ENCODE data around the gene MCM3AP.
A peak's percentile ranks its signal among the peaks of the same experiment; 100 is the strongest.

The MCM3AP gene

GRCh38 chr21:46212721-46213484, 72.5 kb downstream of the MCM3AP start:
- TF ChIP-seq CTCF (IDR thresholded peaks at IDR 0.05; ENCODE audit: low read depth, low read length), result no peak
- H3K4me1 ChIP-seq, result peaks cover 12% of the 10 kb centered on the region
- H3K9me3 ChIP-seq, result no peaks in the 10 kb centered on the region
- no peaks in the 10 kb centered on the region for H3K27me3 ChIP-seq
- peaks cover 44% of the 10 kb centered on the region for H3K36me3 ChIP-seq
- H3K4me3 ChIP-seq (ENCODE audit: low read depth, low read length), result no peak overlapping the region
- peak; percentile 4 for DNase-seq

GRCh38 chr21:46211786-46212720, 73.4 kb downstream of the MCM3AP start:
- no peak overlapping the region for H3K4me3 ChIP-seq (ENCODE audit: low read depth, low read length)
- peak; percentile 2 for DNase-seq
- TF ChIP-seq CTCF (IDR thresholded peaks at IDR 0.05; ENCODE audit: low read depth, low read length), result no peak
- no peaks in the 10 kb centered on the region for H3K9me3 ChIP-seq
- peaks cover 52% of the 10 kb centered on the region for H3K36me3 ChIP-seq
- peaks cover 12% of the 10 kb centered on the region for H3K4me1 ChIP-seq
- H3K27me3 ChIP-seq, result no peaks in the 10 kb centered on the region

GRCh38 chr21:46211376-46211775, 74.0 kb downstream of the MCM3AP start:
- Histone ChIP-seq H3K36me3 (peaks cover 56% of the 10 kb centered on the region), H3K9me3 (no peaks in the 10 kb centered on the region), H3K27me3 (no peaks in the 10 kb centered on the region), H3K4me1 (peaks cover 12% of the 10 kb centered on the region), H3K4me3 (ENCODE audit: low read depth, low read length) (no peak overlapping the region)
- no peak for TF ChIP-seq CTCF (IDR thresholded peaks at IDR 0.05; ENCODE audit: low read depth, low read length)
- DNase-seq, result no peak

- Histone ChIP-seq H3K4me1 (peaks cover 12% of the 10 kb centered on the region), H3K27me3 (no peaks in the 10 kb centered on the region), H3K36me3 (peaks cover 56% of the 10 kb centered on the region), H3K9me3 (no peaks in the 10 kb centered on the region), H3K4me3 (ENCODE audit: low read depth, low read length) (no peak overlapping the region)
- peak; percentile 18; the same call in 1 of the 2 replicates for TF ChIP-seq CTCF (IDR thresholded peaks at IDR 0.05; ENCODE audit: low read depth, low read length)
- peak; percentile 3 for DNase-seq
These were observed 74.9 kb downstream of the MCM3AP start for GRCh38 chr21:46210378-46211136.

DNA sequence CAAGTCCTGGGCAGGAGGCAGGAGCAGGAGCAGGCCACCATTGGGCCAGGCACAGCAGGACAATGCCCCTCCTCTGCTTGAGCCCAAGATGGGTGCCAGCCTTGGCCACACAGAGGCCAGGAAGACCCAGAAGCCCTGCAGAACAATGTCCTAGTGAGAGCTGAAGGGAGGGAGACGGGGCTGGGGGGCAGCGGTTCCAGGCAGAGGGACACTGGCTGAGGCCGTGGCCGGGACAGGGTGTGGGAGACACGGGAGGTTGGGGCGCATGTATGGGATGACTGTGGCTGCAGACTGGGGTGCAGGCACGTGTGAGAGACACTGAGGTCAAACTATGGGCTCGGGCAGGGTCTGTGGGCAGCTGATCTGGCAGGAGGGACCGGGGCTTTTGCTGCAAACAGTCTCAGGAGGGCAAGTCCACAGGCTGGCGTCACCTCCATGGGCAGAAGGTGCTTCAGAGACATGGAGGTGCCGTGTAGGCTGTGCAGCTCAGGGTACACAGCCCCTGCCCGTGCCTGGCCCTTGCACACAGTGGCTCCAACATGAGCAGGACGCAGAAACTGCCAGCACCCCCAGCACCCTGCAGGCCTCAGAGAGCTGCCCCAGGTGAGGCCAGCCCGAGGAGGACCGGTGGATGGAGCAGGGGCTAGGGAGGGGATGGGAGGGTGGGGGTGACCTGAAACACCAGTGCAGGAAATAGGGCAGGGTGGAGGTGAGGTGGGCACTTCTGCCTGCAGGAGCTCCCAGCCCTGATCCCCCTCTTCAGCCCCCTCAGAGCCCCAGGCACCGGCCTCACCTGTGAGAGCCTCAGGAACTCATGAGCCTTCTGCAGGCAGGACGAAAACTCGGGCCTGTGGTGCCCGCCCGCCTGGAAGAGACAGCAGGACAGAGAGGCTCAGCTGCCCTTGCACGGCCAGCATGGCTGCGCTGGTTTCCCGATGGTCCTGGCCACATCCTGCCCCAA, 76.4 kb downstream of the MCM3AP start:
- DNase-seq, result peak; percentile 8
- Histone ChIP-seq H3K9me3 (no peaks in the 10 kb centered on the region), H3K27me3 (no peaks in the 10 kb centered on the region), H3K36me3 (peaks cover 58% of the 10 kb centered on the region), H3K4me3 (ENCODE audit: low read depth, low read length) (no peak overlapping the region), H3K4me1 (peaks cover 8% of the 10 kb centered on the region)
- TF ChIP-seq CTCF (IDR thresholded peaks at IDR 0.05; ENCODE audit: low read depth, low read length), result no peak

Data from BE2C (cell line).